Measurements from ENCODE around the gene MYO1D. TPM values are rescaled to one million over a fixed set of nuclear protein-coding genes. Genes with fewer than 3 reads are reported as not detected.

MYO1D gene
- total RNA-seq, 1 experiment from 2014 or later: 29.9 TPM

- Mint-ChIP-seq H3K27ac (no peak overlapping the region), H3K4me1 (no peaks in the 10 kb centered on the region), H3K9me3 (no peaks in the 10 kb centered on the region), H3K36me3 (peaks cover 78% of the 10 kb centered on the region), H3K27me3 (ENCODE audit: low read depth) (no peaks in the 10 kb centered on the region), H3K4me3 (no peak overlapping the region)
- DNase-seq (ENCODE audit: low spot score) (no peak), ATAC-seq (no peak)
- ChIA-PET POLR2A (no interaction called here), CTCF (interaction anchor here (1.5 to 1.6 kb wide), 2 partner anchors 9 to 26 kb away, joined by 5 to 6 read pairs; partner anchors contain the start of gene PSMD11)
- TF ChIP-seq NR1H2 (CRISPR knock-in tag; IDR thresholded peaks at IDR 0.05) (no peak), RELA (CRISPR knock-in tag; IDR thresholded peaks at IDR 0.05; ENCODE audit: borderline replicate concordance) (no peak), ETV6 (CRISPR knock-in tag; IDR thresholded peaks at IDR 0.05) (no peak), IRF2 (CRISPR knock-in tag; IDR thresholded peaks at IDR 0.05; ENCODE audit: borderline replicate concordance, low read depth) (no peak), MXD4 (CRISPR knock-in tag; IDR thresholded peaks at IDR 0.05; ENCODE audit: borderline replicate concordance) (no peak), ZNF138 (CRISPR knock-in tag; conservative IDR thresholded peaks at IDR 0.05) (no peak)
- TF ChIP-seq, protein P1, sequence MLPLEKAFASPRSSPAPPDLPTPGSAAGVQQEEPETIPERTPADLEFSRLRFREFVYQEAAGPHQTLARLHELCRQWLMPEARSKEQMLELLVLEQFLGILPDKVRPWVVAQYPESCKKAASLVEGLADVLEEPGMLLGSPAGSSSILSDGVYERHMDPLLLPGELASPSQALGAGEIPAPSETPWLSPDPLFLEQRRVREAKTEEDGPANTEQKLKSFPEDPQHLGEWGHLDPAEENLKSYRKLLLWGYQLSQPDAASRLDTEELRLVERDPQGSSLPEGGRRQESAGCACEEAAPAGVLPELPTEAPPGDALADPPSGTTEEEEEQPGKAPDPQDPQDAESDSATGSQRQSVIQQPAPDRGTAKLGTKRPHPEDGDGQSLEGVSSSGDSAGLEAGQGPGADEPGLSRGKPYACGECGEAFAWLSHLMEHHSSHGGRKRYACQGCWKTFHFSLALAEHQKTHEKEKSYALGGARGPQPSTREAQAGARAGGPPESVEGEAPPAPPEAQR (CRISPR knock-in tag; IDR thresholded peaks at IDR 0.05): no peak
- TF ChIP-seq, protein P2, sequence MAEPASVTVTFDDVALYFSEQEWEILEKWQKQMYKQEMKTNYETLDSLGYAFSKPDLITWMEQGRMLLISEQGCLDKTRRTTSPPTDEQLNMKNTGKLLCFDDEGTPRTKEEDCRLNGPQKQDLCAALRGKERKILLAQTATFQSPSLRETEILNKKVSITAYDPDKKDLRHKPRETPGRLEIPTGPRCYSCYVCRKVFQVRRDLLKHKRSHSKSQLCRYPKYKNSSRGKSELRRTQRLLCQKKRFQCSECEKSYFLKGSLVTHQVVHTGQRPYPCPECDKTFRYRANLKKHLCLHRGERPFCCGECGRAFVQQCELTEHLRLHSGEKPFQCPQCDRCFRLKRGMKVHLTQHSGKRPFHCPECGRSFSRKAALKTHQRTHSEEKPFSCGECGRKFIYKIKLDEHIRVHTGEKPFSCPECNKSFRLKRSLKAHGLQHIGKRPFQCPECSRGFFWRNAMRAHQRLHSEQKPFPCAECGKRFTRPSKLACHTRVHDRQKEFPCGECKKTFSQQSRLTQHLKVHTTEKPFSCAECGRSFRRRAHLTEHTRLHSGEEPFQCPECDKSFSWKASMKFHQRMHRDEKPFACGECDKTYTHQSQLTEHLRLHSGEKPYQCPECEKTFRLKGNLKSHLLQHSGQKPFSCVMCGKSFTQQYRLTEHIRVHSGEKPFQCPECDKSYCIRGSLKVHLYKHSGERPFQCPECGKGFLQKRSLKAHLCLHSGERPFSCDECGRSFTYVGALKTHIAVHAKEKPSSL (CRISPR knock-in tag; conservative IDR thresholded peaks at IDR 0.05): no peak
Measured at GRCh38 chr17:32470405-32471167, 406.3 kb downstream of the MYO1D start.

DNA sequence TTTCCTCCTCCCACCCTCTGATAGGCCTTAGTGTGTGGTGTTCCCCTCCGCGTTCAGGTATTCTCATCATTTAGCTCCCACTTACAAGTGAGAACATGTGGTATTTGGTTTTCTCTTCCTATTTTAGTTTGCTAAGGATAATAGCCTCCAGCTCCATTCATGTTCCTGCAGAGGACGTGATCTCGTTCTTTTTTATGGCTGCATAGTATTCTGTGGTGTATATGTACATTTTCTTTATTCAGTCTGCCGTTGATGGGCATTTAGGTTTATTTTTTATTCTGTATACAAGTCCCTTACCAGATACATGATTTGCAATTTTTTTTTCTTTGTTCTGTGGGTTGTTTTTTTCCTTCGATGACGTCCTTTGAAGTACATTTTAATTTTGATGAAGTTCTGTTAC lies 409.0 kb downstream of the MYO1D start:
- H3K36me3 Mint-ChIP-seq: peaks cover 69% of the 10 kb centered on the region
- TF ChIP-seq NR2C2 (CRISPR knock-in tag; IDR thresholded peaks at IDR 0.05) (no peak), FOXP1 (CRISPR knock-in tag; IDR thresholded peaks at IDR 0.05; ENCODE audit: borderline replicate concordance) (no peak), ETV6 (CRISPR knock-in tag; IDR thresholded peaks at IDR 0.05) (no peak), NFATC4 (CRISPR knock-in tag; IDR thresholded peaks at IDR 0.05) (no peak), MLX (CRISPR knock-in tag; IDR thresholded peaks at IDR 0.05) (no peak), SP1 (CRISPR knock-in tag; conservative IDR thresholded peaks at IDR 0.05) (no peak), MXD4 (CRISPR knock-in tag; IDR thresholded peaks at IDR 0.05; ENCODE audit: borderline replicate concordance) (no peak), PRRX2 (CRISPR knock-in tag; IDR thresholded peaks at IDR 0.05) (no peak), FOXJ3 (CRISPR knock-in tag; IDR thresholded peaks at IDR 0.05; ENCODE audit: borderline replicate concordance) (no peak), TEAD1 (CRISPR knock-in tag; IDR thresholded peaks at IDR 0.05) (no peak), ATF1 (CRISPR knock-in tag; IDR thresholded peaks at IDR 0.05) (no peak)
- TF ChIP-seq, protein P2 (CRISPR knock-in tag; conservative IDR thresholded peaks at IDR 0.05): no peak
- TF ChIP-seq, protein P3, sequence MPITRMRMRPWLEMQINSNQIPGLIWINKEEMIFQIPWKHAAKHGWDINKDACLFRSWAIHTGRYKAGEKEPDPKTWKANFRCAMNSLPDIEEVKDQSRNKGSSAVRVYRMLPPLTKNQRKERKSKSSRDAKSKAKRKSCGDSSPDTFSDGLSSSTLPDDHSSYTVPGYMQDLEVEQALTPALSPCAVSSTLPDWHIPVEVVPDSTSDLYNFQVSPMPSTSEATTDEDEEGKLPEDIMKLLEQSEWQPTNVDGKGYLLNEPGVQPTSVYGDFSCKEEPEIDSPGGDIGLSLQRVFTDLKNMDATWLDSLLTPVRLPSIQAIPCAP (CRISPR knock-in tag; IDR thresholded peaks at IDR 0.05): no peak
- no peaks in the 10 kb centered on the region for H3K4me1 Mint-ChIP-seq
- ATAC-seq (no peak), DNase-seq (ENCODE audit: low spot score) (no peak)
- no peak overlapping the region for H3K27ac Mint-ChIP-seq
- no peak overlapping the region for H3K4me3 Mint-ChIP-seq
- no peaks in the 10 kb centered on the region for H3K9me3 Mint-ChIP-seq
- no peaks in the 10 kb centered on the region for H3K27me3 Mint-ChIP-seq (ENCODE audit: low read depth)
- ChIA-PET POLR2A (interaction anchor here (1.4 kb wide), 1 partner anchor 19 kb away, joined by 8 read pairs; the partner anchor contains the start of gene CDK5R1), CTCF (no interaction called here)
